GM18519 (cell line): Measurements from ENCODE around the gene UNC13A.

Experiments
- ATAC-seq: cut with Tn5 transposase; IDR thresholded peaks from one replicate; pipeline ENCODE4 v1.9.1; 2021; ENCODE audit warnings: mild to moderate bottlenecking, moderate library complexity; ENCODE audit not compliant: unreplicated experiment, low FRiP score

UNC13A gene

GRCh38 chr19:17711851-17712250, 23.7 kb upstream of the UNC13A start:
- ATAC-seq = no peak

- no peak for ATAC-seq
Measured at GRCh38 chr19:17706750-17707181, 18.6 kb upstream of the UNC13A start.

- ATAC-seq = no peak
Measured at GRCh38 chr19:17703824-17704463, 15.8 kb upstream of the UNC13A start.

GRCh38 chr19:17695198-17695597, 7.0 kb upstream of the UNC13A start:
- ATAC-seq = no peak

- ATAC-seq = no peak
Measured at GRCh38 chr19:17692566-17692965, 4.4 kb upstream of the UNC13A start.

GRCh38 chr19:17688853-17689595, 870 bp upstream of the UNC13A start:
- no peak for ATAC-seq

- no peak for ATAC-seq
Measured at GRCh38 chr19:17687141-17687856, 855 bp downstream of the UNC13A start.

GRCh38 chr19:17686592-17687024, 1.5 kb downstream of the UNC13A start:
- no peak for ATAC-seq

GRCh38 chr19:17686023-17686521, 2.1 kb downstream of the UNC13A start:
- ATAC-seq = no peak

GRCh38 chr19:17685451-17686022, 2.6 kb downstream of the UNC13A start:
- ATAC-seq = no peak

- no peak for ATAC-seq
Measured at GRCh38 chr19:17684256-17684655, 3.9 kb downstream of the UNC13A start.

- no peak for ATAC-seq
Measured at GRCh38 chr19:17683078-17683477, 5.1 kb downstream of the UNC13A start.

- no peak for ATAC-seq
Measured at GRCh38 chr19:17682273-17682672, 5.9 kb downstream of the UNC13A start.

GRCh38 chr19:17681505-17682125, 6.5 kb downstream of the UNC13A start:
- no peak for ATAC-seq

GRCh38 chr19:17680230-17680722, 7.9 kb downstream of the UNC13A start:
- ATAC-seq = no peak

GRCh38 chr19:17679526-17680229, 8.5 kb downstream of the UNC13A start:
- ATAC-seq = no peak

GRCh38 chr19:17678836-17679235, 9.3 kb downstream of the UNC13A start:
- no peak for ATAC-seq

GRCh38 chr19:17677002-17677401, 11.2 kb downstream of the UNC13A start:
- ATAC-seq = no peak

- no peak for ATAC-seq
Measured at GRCh38 chr19:17676295-17676694, 11.9 kb downstream of the UNC13A start.
